Activated T-cell treated with anti-CD3 and anti-CD28 coated beads, Interleukin-2, amount 50 U/mL, for 72 hours (primary cell): ENCODE measurements around the gene RNASEH2B. TPM values are rescaled to one million over a fixed set of nuclear protein-coding genes. Genes with fewer than 3 reads are reported as not detected.

Source experiments
- ATAC-seq, 2 donors: fragments of 150-1000 bp; cut with Tn5 transposase; replicated peaks in 1 of 2; 2 replicates each; pipeline ENCODE4 v1.10.0; 2021; ENCODE audit warnings: moderate library complexity in 2 of 2, mild to moderate bottlenecking in 1 of 2
- DNase-seq, 2 donors: peaks; one replicate each; pipeline ENCODE4 v3.0.0; 2021 to 2022; ENCODE audit warnings: mixed read lengths in 1 of 2
- H3K27ac Mint-ChIP-seq: one replicate; pipeline ENCODE4 v1.8.0; 2022; ENCODE audit warnings: mild to moderate bottlenecking, moderate library complexity, mixed read lengths
- H3K27me3 Mint-ChIP-seq: one replicate; pipeline ENCODE4 v1.8.0; 2022; ENCODE audit warnings: low read depth, mixed read lengths
- H3K36me3 Mint-ChIP-seq, 2 donors: one replicate each; pipeline ENCODE4 v1.8.0; 2022; ENCODE audit warnings: mixed read lengths in 2 of 2, mild to moderate bottlenecking in 1 of 2; ENCODE audit not compliant: insufficient read depth in 2 of 2
- H3K4me1 Mint-ChIP-seq: one replicate; pipeline ENCODE4 v1.8.0; 2022; ENCODE audit warnings: low read depth, mixed read lengths
- H3K4me3 Mint-ChIP-seq, 2 donors: one replicate each; pipeline ENCODE4 v1.8.0; 2022; ENCODE audit warnings: mild to moderate bottlenecking in 2 of 2, mixed read lengths in 2 of 2, moderate library complexity in 2 of 2
- H3K9me3 Mint-ChIP-seq, 2 donors: one replicate each; pipeline ENCODE4 v1.8.0; 2022; ENCODE audit warnings: mixed read lengths in 2 of 2
- total RNA-seq, 2 donors: library from RNA; stranded (reverse); gene quantifications; one replicate each; pipeline ENCODE4 v1.2.3, GENCODE V29; 2022

Gene RNASEH2B
- total RNA-seq, 2 donors from 2014 or later: 63.7 to 86.5 TPM

DNA sequence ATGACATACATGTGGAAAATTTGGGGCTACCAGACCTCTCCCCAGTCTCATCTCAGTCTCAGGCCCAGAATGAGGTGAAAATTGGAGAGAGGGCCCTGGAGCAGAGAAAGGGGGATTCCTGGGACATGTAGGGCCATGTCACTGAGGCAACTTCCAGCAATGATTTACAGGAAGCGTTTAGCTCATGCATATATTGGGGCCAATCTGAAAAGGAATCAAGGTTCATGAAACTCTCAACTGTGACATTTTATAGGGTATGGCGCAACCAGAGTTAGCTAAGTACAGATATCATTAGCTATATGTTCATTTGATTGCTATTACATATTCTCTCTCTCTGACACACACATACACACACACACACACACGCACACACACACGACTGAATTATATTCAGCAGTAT is 86.3 kb downstream of the RNASEH2B start:
- H3K27me3 Mint-ChIP-seq: no peaks in the 10 kb centered on the region
- H3K9me3 Mint-ChIP-seq: no peaks in the 10 kb centered on the region
- DNase-seq: no peak
- ATAC-seq: no peak
- no peak overlapping the region for H3K27ac Mint-ChIP-seq
- H3K36me3 Mint-ChIP-seq: no peaks in the 10 kb centered on the region
- no peak overlapping the region for H3K4me3 Mint-ChIP-seq
- H3K4me1 Mint-ChIP-seq: peaks cover 17% of the 10 kb centered on the region

GRCh38 chr13:50998326-50998725 is 88.7 kb downstream of the RNASEH2B start:
- no peak for ATAC-seq
- DNase-seq: no peak
- H3K4me1 Mint-ChIP-seq: no peaks in the 10 kb centered on the region
- no peaks in the 10 kb centered on the region for H3K36me3 Mint-ChIP-seq
- H3K27ac Mint-ChIP-seq: no peak overlapping the region
- H3K27me3 Mint-ChIP-seq: peaks cover 6% of the 10 kb centered on the region
- no peaks in the 10 kb centered on the region for H3K9me3 Mint-ChIP-seq
- H3K4me3 Mint-ChIP-seq: no peak overlapping the region

GRCh38 chr13:50999641-51000040 is 90.0 kb downstream of the RNASEH2B start:
- H3K27ac Mint-ChIP-seq: no peak overlapping the region
- no peaks in the 10 kb centered on the region for H3K4me1 Mint-ChIP-seq
- no peaks in the 10 kb centered on the region for H3K36me3 Mint-ChIP-seq
- peaks cover 13% of the 10 kb centered on the region for H3K27me3 Mint-ChIP-seq
- H3K9me3 Mint-ChIP-seq: no peaks in the 10 kb centered on the region
- no peak overlapping the region for H3K4me3 Mint-ChIP-seq
- no peak for DNase-seq
- ATAC-seq: no peak

DNA sequence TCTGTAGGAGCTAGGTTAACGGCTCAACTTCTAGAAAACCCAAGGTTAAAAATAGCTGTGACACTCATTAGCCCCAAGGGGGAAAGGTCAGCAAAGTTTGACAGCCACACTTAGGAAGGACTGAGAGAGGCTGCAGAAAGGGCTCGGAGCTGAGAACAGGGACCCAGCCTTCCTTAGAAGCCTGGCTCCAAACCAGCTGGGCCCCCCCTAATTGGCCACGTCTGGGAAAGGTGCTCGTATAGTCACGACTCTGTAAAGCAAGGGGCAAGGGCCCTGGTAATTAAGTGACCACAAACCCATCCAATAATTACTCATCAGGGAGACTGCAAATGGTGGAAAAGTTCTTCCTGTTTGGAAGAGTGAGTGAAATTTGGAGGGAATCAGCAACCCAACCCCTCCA is 90.5 kb downstream of the RNASEH2B start:
- no peaks in the 10 kb centered on the region for H3K9me3 Mint-ChIP-seq
- no peaks in the 10 kb centered on the region for H3K36me3 Mint-ChIP-seq
- no peak overlapping the region for H3K4me3 Mint-ChIP-seq
- H3K27ac Mint-ChIP-seq: no peak overlapping the region
- peaks cover 14% of the 10 kb centered on the region for H3K27me3 Mint-ChIP-seq
- H3K4me1 Mint-ChIP-seq: no peaks in the 10 kb centered on the region
- ATAC-seq (no peak), DNase-seq (no peak)

- H3K4me1 Mint-ChIP-seq: no peaks in the 10 kb centered on the region
- no peaks in the 10 kb centered on the region for H3K9me3 Mint-ChIP-seq
- H3K27me3 Mint-ChIP-seq: peaks cover 14% of the 10 kb centered on the region
- H3K27ac Mint-ChIP-seq: no peak overlapping the region
- no peak overlapping the region for H3K4me3 Mint-ChIP-seq
- ATAC-seq: no peak
- no peak for DNase-seq
- H3K36me3 Mint-ChIP-seq: no peaks in the 10 kb centered on the region
Measured at GRCh38 chr13:51000571-51001260, 91.1 kb downstream of the RNASEH2B start.

DNA sequence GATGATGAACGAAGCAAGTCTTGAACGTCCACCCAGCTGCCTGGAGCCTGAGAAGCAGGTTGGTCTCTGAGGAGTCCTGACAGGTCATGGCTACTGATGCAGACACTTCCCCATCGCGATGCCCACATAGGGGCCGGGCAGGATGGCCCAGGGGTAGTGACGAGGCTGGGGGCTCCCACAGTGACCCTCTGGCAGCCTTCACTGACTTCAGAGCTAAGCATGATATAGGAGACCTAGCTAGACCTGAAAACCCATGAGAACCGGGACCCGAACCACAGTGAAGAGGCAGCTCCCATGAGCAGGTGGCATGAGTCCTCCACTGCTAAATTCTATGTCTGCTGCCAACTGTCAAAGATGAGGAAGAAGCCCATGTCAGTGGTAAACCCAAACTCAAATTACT is 91.7 kb downstream of the RNASEH2B start:
- Mint-ChIP-seq H3K27ac (no peak overlapping the region), H3K9me3 (no peaks in the 10 kb centered on the region), H3K4me3 (no peak overlapping the region), H3K4me1 (no peaks in the 10 kb centered on the region), H3K36me3 (no peaks in the 10 kb centered on the region), H3K27me3 (peaks cover 14% of the 10 kb centered on the region)
- no peak for DNase-seq
- ATAC-seq: no peak

GRCh38 chr13:51002736-51003135 is 93.1 kb downstream of the RNASEH2B start:
- Mint-ChIP-seq H3K9me3 (no peaks in the 10 kb centered on the region), H3K27ac (no peak overlapping the region), H3K4me3 (no peak overlapping the region), H3K36me3 (no peaks in the 10 kb centered on the region), H3K27me3 (peaks cover 14% of the 10 kb centered on the region), H3K4me1 (no peaks in the 10 kb centered on the region)
- ATAC-seq (no peak), DNase-seq (no peak)

DNA sequence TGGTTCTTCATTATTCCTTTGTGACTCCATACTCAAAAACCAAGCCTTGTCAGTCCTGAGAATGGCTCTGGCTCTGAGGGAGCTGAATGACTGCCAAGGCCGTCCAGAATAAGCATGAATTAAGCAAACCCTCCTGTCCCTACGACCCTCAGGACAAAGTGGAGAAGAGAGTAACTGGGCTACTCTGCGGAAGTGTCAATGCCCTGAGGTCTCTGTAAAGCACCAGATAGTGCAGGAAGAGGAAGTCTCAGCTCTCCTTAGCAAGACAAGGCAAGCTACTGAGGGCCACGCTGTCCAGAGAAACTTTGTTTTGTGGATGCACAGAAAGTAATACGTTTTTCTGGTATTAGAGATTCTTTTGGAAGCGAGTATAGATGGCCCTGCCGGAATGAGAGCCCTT is 94.1 kb downstream of the RNASEH2B start:
- no peak overlapping the region for H3K4me3 Mint-ChIP-seq

DNA sequence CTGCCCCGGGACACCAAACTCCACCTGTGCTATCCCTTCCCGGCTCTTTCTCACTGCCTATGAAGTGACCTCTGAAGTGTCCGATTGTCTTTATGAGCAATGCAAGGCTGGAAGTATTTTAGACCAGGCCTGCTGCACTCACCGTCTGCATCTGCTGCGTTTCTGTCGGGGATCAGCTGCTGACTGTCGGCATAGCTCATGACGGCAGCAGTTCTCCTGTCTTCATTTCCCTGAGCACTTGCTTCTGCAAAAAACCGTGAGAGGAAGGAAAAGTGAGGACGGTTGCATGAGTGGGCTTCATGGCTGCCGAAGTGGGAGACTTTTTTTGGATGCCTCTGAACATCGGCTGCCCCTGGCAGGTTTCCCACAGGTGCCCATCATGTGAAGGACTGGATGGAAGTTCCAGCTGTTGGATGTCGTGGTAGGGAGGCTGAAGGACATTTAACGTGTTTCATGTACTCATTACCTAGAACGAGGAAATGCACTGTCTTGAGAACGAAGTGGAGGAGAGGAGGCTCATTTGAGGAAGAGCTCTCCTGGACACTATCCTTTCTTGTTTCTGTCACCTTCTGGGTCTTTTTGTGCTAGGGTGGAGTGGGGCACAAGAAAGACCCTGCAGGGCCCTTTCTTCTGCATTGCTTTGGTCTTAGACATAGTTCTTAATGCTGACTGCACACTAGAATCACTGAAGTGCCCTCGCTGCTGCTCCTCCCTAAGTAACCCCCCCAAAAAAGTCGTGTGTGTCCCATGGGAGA is 94.7 kb downstream of the RNASEH2B start:
- no peaks in the 10 kb centered on the region for H3K9me3 Mint-ChIP-seq

More for the DNA sequence above, 94.1 kb downstream of the RNASEH2B start:
- Mint-ChIP-seq H3K27ac (no peak overlapping the region), H3K9me3 (no peaks in the 10 kb centered on the region), H3K36me3 (no peaks in the 10 kb centered on the region), H3K4me1 (no peaks in the 10 kb centered on the region), H3K27me3 (peaks cover 14% of the 10 kb centered on the region)
- ATAC-seq (no peak), DNase-seq (no peak)

DNA sequence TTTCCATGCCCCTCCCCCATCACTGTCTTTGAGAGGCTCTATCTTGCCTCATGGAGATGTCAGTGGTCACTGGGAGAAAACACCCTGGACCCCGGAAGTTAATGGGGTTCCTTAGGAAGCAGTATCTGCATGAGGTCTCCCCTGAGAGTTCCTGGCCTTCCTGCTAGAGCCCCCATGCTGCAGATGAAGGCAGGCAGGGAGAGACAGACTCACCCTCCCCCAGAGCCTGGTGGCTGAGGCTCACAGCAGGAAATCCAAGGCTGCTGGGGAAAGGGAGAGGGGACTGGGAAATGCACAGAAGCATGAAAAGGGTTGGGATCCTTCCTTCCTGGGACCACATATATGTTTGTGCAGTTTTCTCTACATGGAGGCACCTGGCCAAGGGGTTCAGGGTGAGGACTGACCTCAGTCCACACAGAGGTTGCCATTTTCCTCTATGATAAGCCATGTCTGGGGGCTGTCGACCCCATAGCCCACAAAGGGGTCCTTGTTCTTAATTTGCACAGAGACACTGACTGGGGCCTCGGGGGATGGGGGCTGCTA is 95.4 kb downstream of the RNASEH2B start:
- Mint-ChIP-seq H3K4me3 (no peak overlapping the region), H3K27ac (no peak overlapping the region), H3K36me3 (no peaks in the 10 kb centered on the region), H3K9me3 (no peaks in the 10 kb centered on the region), H3K4me1 (no peaks in the 10 kb centered on the region), H3K27me3 (peaks cover 14% of the 10 kb centered on the region)
- ATAC-seq (no peak), DNase-seq (no peak)

More for the DNA sequence above, 94.7 kb downstream of the RNASEH2B start:
- H3K4me3 Mint-ChIP-seq: no peak overlapping the region
- H3K27ac Mint-ChIP-seq: no peak overlapping the region
- H3K4me1 Mint-ChIP-seq: no peaks in the 10 kb centered on the region
- DNase-seq (no peak), ATAC-seq (no peak)
- H3K36me3 Mint-ChIP-seq: no peaks in the 10 kb centered on the region
- H3K27me3 Mint-ChIP-seq: peaks cover 14% of the 10 kb centered on the region

DNA sequence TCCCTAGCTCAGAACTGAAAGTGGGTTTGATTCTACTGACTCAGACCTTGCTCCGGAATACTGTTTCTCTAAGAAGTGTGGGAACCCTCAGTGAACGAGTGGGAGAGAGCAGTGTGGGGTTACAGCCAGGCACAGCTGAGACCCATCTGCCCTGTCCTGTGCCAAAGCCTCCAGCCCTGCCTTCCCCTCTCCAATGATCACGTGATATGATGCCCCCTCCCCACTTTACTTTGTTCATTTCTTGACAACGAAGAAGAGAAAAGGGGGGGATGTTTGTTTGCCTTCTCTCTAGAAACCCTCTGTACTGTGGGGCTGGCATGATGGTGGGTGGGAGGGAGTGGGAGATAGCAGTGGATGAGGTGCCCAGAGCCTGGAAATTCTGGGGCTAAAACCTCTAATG is 96.0 kb downstream of the RNASEH2B start:
- no peaks in the 10 kb centered on the region for H3K4me1 Mint-ChIP-seq
- no peaks in the 10 kb centered on the region for H3K36me3 Mint-ChIP-seq
- H3K9me3 Mint-ChIP-seq: no peaks in the 10 kb centered on the region
- DNase-seq (no peak), ATAC-seq (no peak)
- no peak overlapping the region for H3K27ac Mint-ChIP-seq
- H3K27me3 Mint-ChIP-seq: peaks cover 14% of the 10 kb centered on the region
- no peak overlapping the region for H3K4me3 Mint-ChIP-seq
